K562 (cell line): ENCODE data around the gene SHISA4. TPM values are rescaled to one million over a fixed set of nuclear protein-coding genes. Genes with fewer than 3 reads are reported as not detected.

Source experiments
- ARID2 ChIP-seq: fragments of 450-650 bp; IDR thresholded peaks from 2 replicates; pipeline ENCODE4 v1.6.1; 2017; ENCODE audit warnings: antibody characterized with exemption, mild to moderate bottlenecking
- BMI1 ChIP-seq: fragments of 150-350 bp; IDR thresholded peaks from 2 replicates; pipeline ENCODE4 v1.6.1; 2014; ENCODE audit warnings: low read length
- ELF4 ChIP-seq: fragments of 450-650 bp; formaldehyde crosslinking; IDR thresholded peaks from 2 replicates; pipeline ENCODE4 v1.4.0; 2022; ENCODE audit warnings: missing genetic modification characterization
- GATAD2A ChIP-seq: fragments of 450-650 bp; IDR thresholded peaks from 2 replicates; pipeline ENCODE4 v1.6.1; 2017
- GTF2E2 ChIP-seq: fragments of 200-800 bp; sonication (Bioruptor generic); IDR thresholded peaks from 2 replicates; pipeline ENCODE4 v1.6.1; 2016; ENCODE audit warnings: missing genetic modification characterization, missing compliant biosample characterization
- MAFF ChIP-seq: IDR thresholded peaks from 2 replicates; pipeline ENCODE4 v1.6.1; 2012; ENCODE audit warnings: low read length, improper control_type of control experiment
- PTTG1 ChIP-seq: fragments of 450-650 bp; IDR thresholded peaks from 2 replicates; pipeline ENCODE4 v1.6.1; 2016; ENCODE audit warnings: low read depth, mild to moderate bottlenecking, missing genetic modification characterization, missing compliant biosample characterization
- RNF2 ChIP-seq: sonication (generic); IDR thresholded peaks from 2 replicates; pipeline ENCODE4 v1.6.1; 2016
- SMAD2 ChIP-seq: fragments of 150-350 bp; IDR thresholded peaks from 2 replicates; pipeline ENCODE4 v1.6.1; 2014; ENCODE audit warnings: low read depth, mild to moderate bottlenecking, low read length
- ZBTB17 ChIP-seq: fragments of 450-650 bp; formaldehyde crosslinking; IDR thresholded peaks from 2 replicates; pipeline ENCODE4 v1.4.0; 2020; ENCODE audit warnings: mild to moderate bottlenecking
- ZNF79 ChIP-seq: fragments of 250-450 bp; sonication (Bioruptor Pico); IDR thresholded peaks from 2 replicates; pipeline ENCODE4 v1.4.0; 2020; ENCODE audit warnings: low read depth, mild to moderate bottlenecking, moderate library complexity
- polyA plus RNA-seq, 8 experiments: library from polyadenylated mRNA; depleted of rRNA in 4 of 8; stranded (reverse) in 5 of 8; unstranded in 3 of 8; fragments of >200 nt; fragmentation: Nextera tagmentation in 2 of 8; fragmentation: Illumina TruSeq in 1 of 8; extraction: Ambion mirVana in 2 of 8; extraction: Trizol in 1 of 8; gene quantifications; 2 replicates each; pipeline versions ENCODE4 v1.2.1 to v1.2.3, GENCODE V29; 2011 to 2014; ENCODE audit warnings: inconsistent platforms in 1 of 8, missing spikeins in 1 of 8
- total RNA-seq, 7 experiments: library from RNA; depleted of rRNA in 6 of 7; stranded (reverse); fragments of >200 nt in 6 of 7; fragmentation: Illumina TruSeq in 2 of 7; extraction: Trizol in 2 of 7; gene quantifications; 2 replicates each; pipeline versions ENCODE4 v1.2.1 to v1.2.3, GENCODE V29; 2011 to 2021; ENCODE audit warnings: low replicate concordance in 1 of 7
- TF ChIP-seq, protein P1 (sequence below): fragments of 450-650 bp; IDR thresholded peaks from 2 replicates; pipeline ENCODE4 v1.6.1; 2016; ENCODE audit warnings: mild to moderate bottlenecking, moderate library complexity
- TF ChIP-seq, protein P2 (sequence below): fragments of 250-450 bp; sonication (Bioruptor Pico); IDR thresholded peaks from 2 replicates; pipeline ENCODE4 v1.8.0; 2021; ENCODE audit warnings: moderate library complexity, mild to moderate bottlenecking, inconsistent platforms
- TF ChIP-seq, protein P3 (sequence below), 2 experiments: IDR thresholded peaks; 2 replicates each; pipeline ENCODE4 v1.6.1; 2012; ENCODE audit warnings: improper control_type of control experiment in 2 of 2, low read depth in 2 of 2, low read length in 2 of 2, borderline replicate concordance in 1 of 2

The SHISA4 gene
- total and polyA plus RNA-seq, 9 of the 15 experiments (the other 6 are each of a cell fraction or from before 2014, with no cell fraction given), result 0.15 to 0.95 (median 0.68) TPM; not detected in 2

DNA sequence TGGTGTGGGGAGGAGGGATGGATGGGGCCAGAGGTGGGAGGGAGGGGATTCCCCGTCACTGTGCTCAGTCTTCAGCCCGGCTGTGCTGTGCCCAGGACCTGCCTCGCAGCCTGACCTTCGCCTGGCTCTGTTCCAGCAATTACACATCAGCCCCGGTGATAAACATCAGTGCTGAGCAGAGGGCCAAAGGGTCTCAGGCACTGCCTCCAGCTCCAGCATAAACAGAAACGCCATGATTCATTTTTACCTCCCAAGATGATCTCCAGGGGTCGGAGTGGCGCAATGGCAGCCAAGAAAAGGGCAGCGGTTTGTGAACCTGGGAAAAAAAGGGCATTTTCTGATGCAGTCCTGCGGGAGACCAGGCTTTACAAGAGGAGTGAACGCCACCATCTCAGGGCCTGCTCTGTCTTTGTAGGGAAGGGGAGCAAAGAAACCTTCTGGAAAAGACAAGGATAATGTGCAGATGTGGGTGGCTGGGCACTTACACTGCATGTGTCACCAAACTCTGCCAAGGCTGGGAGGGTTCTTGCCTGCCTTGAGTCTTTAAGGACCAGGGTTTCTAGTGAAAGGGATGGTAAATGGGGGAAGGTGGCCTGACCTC, 28.1 kb downstream of the SHISA4 start (continued):
- TF ChIP-seq, protein P1, sequence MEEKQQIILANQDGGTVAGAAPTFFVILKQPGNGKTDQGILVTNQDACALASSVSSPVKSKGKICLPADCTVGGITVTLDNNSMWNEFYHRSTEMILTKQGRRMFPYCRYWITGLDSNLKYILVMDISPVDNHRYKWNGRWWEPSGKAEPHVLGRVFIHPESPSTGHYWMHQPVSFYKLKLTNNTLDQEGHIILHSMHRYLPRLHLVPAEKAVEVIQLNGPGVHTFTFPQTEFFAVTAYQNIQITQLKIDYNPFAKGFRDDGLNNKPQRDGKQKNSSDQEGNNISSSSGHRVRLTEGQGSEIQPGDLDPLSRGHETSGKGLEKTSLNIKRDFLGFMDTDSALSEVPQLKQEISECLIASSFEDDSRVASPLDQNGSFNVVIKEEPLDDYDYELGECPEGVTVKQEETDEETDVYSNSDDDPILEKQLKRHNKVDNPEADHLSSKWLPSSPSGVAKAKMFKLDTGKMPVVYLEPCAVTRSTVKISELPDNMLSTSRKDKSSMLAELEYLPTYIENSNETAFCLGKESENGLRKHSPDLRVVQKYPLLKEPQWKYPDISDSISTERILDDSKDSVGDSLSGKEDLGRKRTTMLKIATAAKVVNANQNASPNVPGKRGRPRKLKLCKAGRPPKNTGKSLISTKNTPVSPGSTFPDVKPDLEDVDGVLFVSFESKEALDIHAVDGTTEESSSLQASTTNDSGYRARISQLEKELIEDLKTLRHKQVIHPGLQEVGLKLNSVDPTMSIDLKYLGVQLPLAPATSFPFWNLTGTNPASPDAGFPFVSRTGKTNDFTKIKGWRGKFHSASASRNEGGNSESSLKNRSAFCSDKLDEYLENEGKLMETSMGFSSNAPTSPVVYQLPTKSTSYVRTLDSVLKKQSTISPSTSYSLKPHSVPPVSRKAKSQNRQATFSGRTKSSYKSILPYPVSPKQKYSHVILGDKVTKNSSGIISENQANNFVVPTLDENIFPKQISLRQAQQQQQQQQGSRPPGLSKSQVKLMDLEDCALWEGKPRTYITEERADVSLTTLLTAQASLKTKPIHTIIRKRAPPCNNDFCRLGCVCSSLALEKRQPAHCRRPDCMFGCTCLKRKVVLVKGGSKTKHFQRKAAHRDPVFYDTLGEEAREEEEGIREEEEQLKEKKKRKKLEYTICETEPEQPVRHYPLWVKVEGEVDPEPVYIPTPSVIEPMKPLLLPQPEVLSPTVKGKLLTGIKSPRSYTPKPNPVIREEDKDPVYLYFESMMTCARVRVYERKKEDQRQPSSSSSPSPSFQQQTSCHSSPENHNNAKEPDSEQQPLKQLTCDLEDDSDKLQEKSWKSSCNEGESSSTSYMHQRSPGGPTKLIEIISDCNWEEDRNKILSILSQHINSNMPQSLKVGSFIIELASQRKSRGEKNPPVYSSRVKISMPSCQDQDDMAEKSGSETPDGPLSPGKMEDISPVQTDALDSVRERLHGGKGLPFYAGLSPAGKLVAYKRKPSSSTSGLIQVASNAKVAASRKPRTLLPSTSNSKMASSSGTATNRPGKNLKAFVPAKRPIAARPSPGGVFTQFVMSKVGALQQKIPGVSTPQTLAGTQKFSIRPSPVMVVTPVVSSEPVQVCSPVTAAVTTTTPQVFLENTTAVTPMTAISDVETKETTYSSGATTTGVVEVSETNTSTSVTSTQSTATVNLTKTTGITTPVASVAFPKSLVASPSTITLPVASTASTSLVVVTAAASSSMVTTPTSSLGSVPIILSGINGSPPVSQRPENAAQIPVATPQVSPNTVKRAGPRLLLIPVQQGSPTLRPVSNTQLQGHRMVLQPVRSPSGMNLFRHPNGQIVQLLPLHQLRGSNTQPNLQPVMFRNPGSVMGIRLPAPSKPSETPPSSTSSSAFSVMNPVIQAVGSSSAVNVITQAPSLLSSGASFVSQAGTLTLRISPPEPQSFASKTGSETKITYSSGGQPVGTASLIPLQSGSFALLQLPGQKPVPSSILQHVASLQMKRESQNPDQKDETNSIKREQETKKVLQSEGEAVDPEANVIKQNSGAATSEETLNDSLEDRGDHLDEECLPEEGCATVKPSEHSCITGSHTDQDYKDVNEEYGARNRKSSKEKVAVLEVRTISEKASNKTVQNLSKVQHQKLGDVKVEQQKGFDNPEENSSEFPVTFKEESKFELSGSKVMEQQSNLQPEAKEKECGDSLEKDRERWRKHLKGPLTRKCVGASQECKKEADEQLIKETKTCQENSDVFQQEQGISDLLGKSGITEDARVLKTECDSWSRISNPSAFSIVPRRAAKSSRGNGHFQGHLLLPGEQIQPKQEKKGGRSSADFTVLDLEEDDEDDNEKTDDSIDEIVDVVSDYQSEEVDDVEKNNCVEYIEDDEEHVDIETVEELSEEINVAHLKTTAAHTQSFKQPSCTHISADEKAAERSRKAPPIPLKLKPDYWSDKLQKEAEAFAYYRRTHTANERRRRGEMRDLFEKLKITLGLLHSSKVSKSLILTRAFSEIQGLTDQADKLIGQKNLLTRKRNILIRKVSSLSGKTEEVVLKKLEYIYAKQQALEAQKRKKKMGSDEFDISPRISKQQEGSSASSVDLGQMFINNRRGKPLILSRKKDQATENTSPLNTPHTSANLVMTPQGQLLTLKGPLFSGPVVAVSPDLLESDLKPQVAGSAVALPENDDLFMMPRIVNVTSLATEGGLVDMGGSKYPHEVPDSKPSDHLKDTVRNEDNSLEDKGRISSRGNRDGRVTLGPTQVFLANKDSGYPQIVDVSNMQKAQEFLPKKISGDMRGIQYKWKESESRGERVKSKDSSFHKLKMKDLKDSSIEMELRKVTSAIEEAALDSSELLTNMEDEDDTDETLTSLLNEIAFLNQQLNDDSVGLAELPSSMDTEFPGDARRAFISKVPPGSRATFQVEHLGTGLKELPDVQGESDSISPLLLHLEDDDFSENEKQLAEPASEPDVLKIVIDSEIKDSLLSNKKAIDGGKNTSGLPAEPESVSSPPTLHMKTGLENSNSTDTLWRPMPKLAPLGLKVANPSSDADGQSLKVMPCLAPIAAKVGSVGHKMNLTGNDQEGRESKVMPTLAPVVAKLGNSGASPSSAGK, result no peak
- TF ChIP-seq ZBTB17 (no peak), RNF2 (no peak), ARID2 (no peak), BMI1 (no peak), GTF2E2 (tag) (no peak), SMAD2 (no peak), ZNF79 (no peak), ELF4 (CRISPR knock-in tag) (no peak), PTTG1 (tag) (no peak), GATAD2A (no peak), MAFF (no peak)
- TF ChIP-seq, protein P2, sequence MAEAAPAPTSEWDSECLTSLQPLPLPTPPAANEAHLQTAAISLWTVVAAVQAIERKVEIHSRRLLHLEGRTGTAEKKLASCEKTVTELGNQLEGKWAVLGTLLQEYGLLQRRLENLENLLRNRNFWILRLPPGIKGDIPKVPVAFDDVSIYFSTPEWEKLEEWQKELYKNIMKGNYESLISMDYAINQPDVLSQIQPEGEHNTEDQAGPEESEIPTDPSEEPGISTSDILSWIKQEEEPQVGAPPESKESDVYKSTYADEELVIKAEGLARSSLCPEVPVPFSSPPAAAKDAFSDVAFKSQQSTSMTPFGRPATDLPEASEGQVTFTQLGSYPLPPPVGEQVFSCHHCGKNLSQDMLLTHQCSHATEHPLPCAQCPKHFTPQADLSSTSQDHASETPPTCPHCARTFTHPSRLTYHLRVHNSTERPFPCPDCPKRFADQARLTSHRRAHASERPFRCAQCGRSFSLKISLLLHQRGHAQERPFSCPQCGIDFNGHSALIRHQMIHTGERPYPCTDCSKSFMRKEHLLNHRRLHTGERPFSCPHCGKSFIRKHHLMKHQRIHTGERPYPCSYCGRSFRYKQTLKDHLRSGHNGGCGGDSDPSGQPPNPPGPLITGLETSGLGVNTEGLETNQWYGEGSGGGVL (CRISPR knock-in tag), result no peak
- TF ChIP-seq, protein P3, sequence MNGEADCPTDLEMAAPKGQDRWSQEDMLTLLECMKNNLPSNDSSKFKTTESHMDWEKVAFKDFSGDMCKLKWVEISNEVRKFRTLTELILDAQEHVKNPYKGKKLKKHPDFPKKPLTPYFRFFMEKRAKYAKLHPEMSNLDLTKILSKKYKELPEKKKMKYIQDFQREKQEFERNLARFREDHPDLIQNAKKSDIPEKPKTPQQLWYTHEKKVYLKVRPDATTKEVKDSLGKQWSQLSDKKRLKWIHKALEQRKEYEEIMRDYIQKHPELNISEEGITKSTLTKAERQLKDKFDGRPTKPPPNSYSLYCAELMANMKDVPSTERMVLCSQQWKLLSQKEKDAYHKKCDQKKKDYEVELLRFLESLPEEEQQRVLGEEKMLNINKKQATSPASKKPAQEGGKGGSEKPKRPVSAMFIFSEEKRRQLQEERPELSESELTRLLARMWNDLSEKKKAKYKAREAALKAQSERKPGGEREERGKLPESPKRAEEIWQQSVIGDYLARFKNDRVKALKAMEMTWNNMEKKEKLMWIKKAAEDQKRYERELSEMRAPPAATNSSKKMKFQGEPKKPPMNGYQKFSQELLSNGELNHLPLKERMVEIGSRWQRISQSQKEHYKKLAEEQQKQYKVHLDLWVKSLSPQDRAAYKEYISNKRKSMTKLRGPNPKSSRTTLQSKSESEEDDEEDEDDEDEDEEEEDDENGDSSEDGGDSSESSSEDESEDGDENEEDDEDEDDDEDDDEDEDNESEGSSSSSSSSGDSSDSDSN (IDR thresholded peaks at IDR 0.05; ENCODE audit: borderline replicate concordance in 1 of 2, low read depth in 2 of 2, low read length in 2 of 2), result no peak
